Measurements from ENCODE around the gene AGO1. TPM values are rescaled to one million over a fixed set of nuclear protein-coding genes. Genes with fewer than 3 reads are reported as not detected.

AGO1 gene
- total and polyA plus RNA-seq, 7 donors: 3.0 to 26.3 (median 17.1) TPM

DNA sequence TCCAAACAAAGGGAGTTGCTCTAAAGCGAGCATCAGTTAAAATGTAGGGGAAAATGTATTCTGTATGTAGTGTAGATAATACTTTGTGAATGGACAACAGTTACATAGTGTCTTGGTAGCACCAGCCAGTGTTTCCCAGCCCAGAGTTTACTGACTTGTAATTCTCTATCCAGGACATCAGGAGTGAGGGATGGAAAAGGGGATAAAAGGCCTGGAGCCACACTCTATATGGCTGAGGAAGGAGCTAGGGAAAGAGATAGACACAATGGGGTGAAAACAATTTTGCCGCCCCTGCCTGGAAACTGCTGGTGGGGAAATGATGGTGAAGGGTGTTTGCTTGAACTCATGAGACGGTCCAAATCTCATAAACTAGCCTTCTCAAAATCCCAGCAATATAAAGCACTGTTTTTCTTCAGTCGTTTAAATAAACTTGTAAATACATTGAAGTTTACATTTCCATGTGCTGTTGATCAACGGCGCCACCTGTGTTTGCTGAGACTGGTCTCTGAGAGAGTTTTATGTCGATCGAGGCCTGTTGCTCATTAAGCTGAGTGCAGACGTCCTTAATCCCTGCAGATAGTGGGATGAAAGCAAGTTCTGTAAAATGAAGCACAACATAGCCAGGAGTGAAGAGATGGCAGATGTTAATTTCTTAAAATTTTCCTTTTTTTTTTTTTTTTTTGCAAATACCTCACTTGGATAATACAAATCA is 27.9 kb upstream of the AGO1 start:
- Histone ChIP-seq H3K27ac (no peak overlapping the region), H3K4me1 (peaks cover 0 to 25% (median 23%) of the 10 kb centered on the region in 4 donors), H3K36me3 (peaks cover 0 to 36% (median 23%) of the 10 kb centered on the region in 4 donors), H3K27me3 (no peaks in the 10 kb centered on the region), H3K9me3 (no peaks in the 10 kb centered on the region), H3K4me3 (no peak overlapping the region)
- WGBS, 2 donors: 40 to 67% methylated on average over 9 of the region's 9 CpGs
- no peak for TF ChIP-seq EP300 (IDR thresholded peaks at IDR 0.05)
- TF ChIP-seq POLR2AphosphoS5 (IDR thresholded peaks at IDR 0.05): no peak
- TF ChIP-seq POLR2A (IDR thresholded peaks at IDR 0.05): no peak
- TF ChIP-seq, protein P1, sequence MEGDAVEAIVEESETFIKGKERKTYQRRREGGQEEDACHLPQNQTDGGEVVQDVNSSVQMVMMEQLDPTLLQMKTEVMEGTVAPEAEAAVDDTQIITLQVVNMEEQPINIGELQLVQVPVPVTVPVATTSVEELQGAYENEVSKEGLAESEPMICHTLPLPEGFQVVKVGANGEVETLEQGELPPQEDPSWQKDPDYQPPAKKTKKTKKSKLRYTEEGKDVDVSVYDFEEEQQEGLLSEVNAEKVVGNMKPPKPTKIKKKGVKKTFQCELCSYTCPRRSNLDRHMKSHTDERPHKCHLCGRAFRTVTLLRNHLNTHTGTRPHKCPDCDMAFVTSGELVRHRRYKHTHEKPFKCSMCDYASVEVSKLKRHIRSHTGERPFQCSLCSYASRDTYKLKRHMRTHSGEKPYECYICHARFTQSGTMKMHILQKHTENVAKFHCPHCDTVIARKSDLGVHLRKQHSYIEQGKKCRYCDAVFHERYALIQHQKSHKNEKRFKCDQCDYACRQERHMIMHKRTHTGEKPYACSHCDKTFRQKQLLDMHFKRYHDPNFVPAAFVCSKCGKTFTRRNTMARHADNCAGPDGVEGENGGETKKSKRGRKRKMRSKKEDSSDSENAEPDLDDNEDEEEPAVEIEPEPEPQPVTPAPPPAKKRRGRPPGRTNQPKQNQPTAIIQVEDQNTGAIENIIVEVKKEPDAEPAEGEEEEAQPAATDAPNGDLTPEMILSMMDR (IDR thresholded peaks at IDR 0.05): no peak
- no peak for DNase-seq
- intact Hi-C loops (cut with DNase I): no loop called here

DNA sequence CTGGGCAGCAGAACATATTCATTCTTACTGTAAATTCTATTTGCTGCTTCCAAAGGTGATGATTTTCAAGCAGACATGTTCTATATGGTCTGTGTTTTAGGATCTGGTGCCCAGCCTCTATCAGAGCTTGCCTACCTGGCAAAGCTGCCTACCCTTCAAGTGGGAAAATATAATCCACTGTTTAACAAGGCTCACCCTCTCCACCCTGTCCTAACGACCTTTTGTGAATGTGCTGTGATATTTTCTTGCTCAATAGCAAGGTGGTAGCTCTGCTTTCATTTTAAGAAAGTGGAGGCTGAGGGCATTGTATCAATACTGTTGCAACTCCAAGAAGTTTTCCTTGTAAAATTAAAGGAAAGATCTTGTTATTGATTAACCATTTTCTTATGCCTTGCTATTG is 26.0 kb upstream of the AGO1 start:
- no peak for DNase-seq
- H3K27ac ChIP-seq: no peak overlapping the region
- H3K36me3 ChIP-seq: peaks cover 0 to 34% (median 21%) of the 10 kb centered on the region in 4 donors
- no peaks in the 10 kb centered on the region for H3K27me3 ChIP-seq
- peaks cover 0 to 7% (median 5%) of the 10 kb centered on the region in 4 donors for H3K4me1 ChIP-seq
- TF ChIP-seq EP300 (IDR thresholded peaks at IDR 0.05) (no peak), POLR2AphosphoS5 (IDR thresholded peaks at IDR 0.05) (no peak), POLR2A (IDR thresholded peaks at IDR 0.05) (no peak)
- no peak overlapping the region for H3K4me3 ChIP-seq
- intact Hi-C loops (cut with DNase I): no loop called here
- H3K9me3 ChIP-seq: no peaks in the 10 kb centered on the region
- WGBS, 2 donors: 10 to 63% methylated on average over 1 of the region's 1 CpG

DNA sequence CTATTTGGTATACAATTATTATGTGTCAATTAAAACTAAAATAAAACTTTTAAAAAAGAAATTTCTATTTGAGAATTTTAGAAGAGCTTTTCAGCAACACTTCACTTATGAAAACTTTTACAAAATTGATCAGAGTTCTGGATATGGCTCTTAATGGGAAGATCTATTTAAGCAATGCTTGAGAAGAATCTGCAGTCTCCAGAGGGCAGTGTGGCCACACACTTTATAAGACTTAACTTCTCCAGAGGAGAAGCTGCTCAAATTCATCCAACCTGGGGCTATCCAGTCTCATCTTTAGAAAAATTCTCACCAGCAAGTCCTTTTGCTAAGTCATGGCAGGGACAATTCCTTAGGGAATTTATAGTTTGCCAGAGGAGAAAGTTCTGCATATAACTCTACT is 25.2 kb upstream of the AGO1 start:
- TF ChIP-seq EP300 (IDR thresholded peaks at IDR 0.05) (no peak), POLR2A (IDR thresholded peaks at IDR 0.05) (no peak), POLR2AphosphoS5 (IDR thresholded peaks at IDR 0.05) (no peak)
- TF ChIP-seq, protein P1 (IDR thresholded peaks at IDR 0.05): no peak
- intact Hi-C loops (cut with DNase I): no loop called here

DNA sequence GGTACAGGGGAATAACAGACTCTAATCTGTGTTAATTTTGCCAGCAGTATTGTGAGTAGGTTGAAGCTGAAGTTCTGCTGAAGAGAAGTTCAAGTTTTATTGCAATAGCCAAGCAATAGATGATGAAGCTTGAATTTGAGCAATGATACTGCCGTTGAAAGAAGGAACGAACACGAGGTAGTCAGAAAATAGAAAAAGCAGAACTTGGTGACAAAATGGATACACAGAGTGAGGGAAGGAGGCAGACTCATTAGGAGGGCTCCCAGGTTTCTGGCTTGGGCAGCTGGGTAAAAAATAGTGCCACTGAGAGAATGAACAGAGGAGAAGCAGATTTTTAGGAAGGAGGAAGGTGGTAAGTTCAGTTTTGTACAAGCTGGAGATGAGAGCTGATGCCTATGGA is 22.3 kb upstream of the AGO1 start:
- TF ChIP-seq, protein P1 (IDR thresholded peaks at IDR 0.05): no peak
- TF ChIP-seq POLR2AphosphoS5 (IDR thresholded peaks at IDR 0.05) (no peak), EP300 (IDR thresholded peaks at IDR 0.05) (no peak), POLR2A (IDR thresholded peaks at IDR 0.05) (no peak)
- WGBS, 2 donors: 55 to 83% methylated on average over 3 of the region's 3 CpGs
- Histone ChIP-seq H3K27me3 (no peaks in the 10 kb centered on the region), H3K9me3 (no peaks in the 10 kb centered on the region), H3K27ac (no peak overlapping the region), H3K36me3 (peaks cover 0 to 8% (median 3%) of the 10 kb centered on the region in 4 donors), H3K4me1 (no peaks in the 10 kb centered on the region), H3K4me3 (no peak overlapping the region)
- no peak for DNase-seq
- intact Hi-C loops (cut with DNase I): no loop called here

More for the DNA sequence above, 25.2 kb upstream of the AGO1 start:
- Histone ChIP-seq H3K9me3 (no peaks in the 10 kb centered on the region), H3K4me1 (no peaks in the 10 kb centered on the region), H3K36me3 (peaks cover 0 to 34% (median 21%) of the 10 kb centered on the region in 4 donors), H3K4me3 (no peak overlapping the region), H3K27ac (no peak overlapping the region), H3K27me3 (no peaks in the 10 kb centered on the region)
- DNase-seq: no peak

DNA sequence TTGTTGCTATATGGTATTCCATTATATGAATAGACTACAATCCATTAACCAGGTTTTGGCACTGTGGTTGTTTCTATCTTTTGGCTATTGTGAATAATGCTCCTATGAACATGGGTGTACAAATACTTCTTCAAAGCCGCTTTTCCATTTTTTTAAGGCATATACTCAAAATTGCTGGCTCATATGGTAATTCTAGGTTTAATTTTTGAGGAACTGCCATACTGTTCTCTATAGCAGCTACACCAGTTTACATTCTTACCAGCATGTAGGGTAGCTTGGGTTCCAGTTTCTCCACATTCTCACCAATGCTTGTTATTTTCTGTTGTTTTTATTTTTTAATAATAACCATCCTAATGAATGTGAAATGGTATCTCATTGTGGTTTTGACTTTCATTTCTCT is 19.9 kb upstream of the AGO1 start:
- intact Hi-C loops (cut with DNase I): no loop called here
- 92 to 94% methylated on average over 1 of the region's 1 CpG for WGBS, 2 donors
- no peaks in the 10 kb centered on the region for H3K27me3 ChIP-seq
- no peaks in the 10 kb centered on the region for H3K36me3 ChIP-seq
- H3K27ac ChIP-seq: no peak overlapping the region
- TF ChIP-seq POLR2A (IDR thresholded peaks at IDR 0.05) (no peak), EP300 (IDR thresholded peaks at IDR 0.05) (no peak), POLR2AphosphoS5 (IDR thresholded peaks at IDR 0.05) (no peak)
- TF ChIP-seq, protein P1 (IDR thresholded peaks at IDR 0.05): no peak
- no peak overlapping the region for H3K4me3 ChIP-seq
- DNase-seq: no peak
- no peaks in the 10 kb centered on the region for H3K4me1 ChIP-seq
- no peaks in the 10 kb centered on the region for H3K9me3 ChIP-seq
